ENCODE measurements around the gene ABHD16A. TPM values are rescaled to one million over a fixed set of nuclear protein-coding genes. Genes with fewer than 3 reads are reported as not detected.

ABHD16A gene
- total RNA-seq, 1 donor from 2014 or later, result 96.9 TPM

GRCh38 chr6:31717499-31718222, 14.5 kb upstream of the ABHD16A start:
- Mint-ChIP-seq H3K4me3 (ENCODE audit: low read depth) (no peak overlapping the region), H3K9me3 (ENCODE audit: low read depth) (no peaks in the 10 kb centered on the region), H3K4me1 (ENCODE audit: low read depth) (peaks cover 30% of the 10 kb centered on the region), H3K27me3 (peaks cover 5% of the 10 kb centered on the region), H3K36me3 (ENCODE audit: insufficient read depth) (no peaks in the 10 kb centered on the region), H3K27ac (no peak overlapping the region)
- peak; percentile 57 for TF ChIP-seq CTCF (IDR thresholded peaks at IDR 0.05; ENCODE audit: unreplicated experiment)
- peak; percentile 34 for DNase-seq (ENCODE audit: low spot score, unreplicated experiment)

- H3K27me3 Mint-ChIP-seq, result peaks cover 11% of the 10 kb centered on the region
- H3K4me1 Mint-ChIP-seq (ENCODE audit: low read depth), result peaks cover 32% of the 10 kb centered on the region
- DNase-seq (ENCODE audit: low spot score, unreplicated experiment), result no peak
- no peak for TF ChIP-seq CTCF (IDR thresholded peaks at IDR 0.05; ENCODE audit: unreplicated experiment)
- H3K9me3 Mint-ChIP-seq (ENCODE audit: low read depth), result no peaks in the 10 kb centered on the region
- H3K36me3 Mint-ChIP-seq (ENCODE audit: insufficient read depth), result no peaks in the 10 kb centered on the region
- H3K27ac Mint-ChIP-seq, result peak within 1 kb of the TSS; percentile 88
- H3K4me3 Mint-ChIP-seq (ENCODE audit: low read depth), result no peak within 1 kb of the TSS
These were observed 12.2 kb upstream of the ABHD16A start, which contains the start of gene LY6G6D for GRCh38 chr6:31715022-31715958. LY6G6D (plus strand) TSS chr6:31715348; CDS start chr6:31715356, 8 bp downstream.

- peaks cover 32% of the 10 kb centered on the region for H3K4me1 Mint-ChIP-seq (ENCODE audit: low read depth)
- no peak overlapping the region for H3K4me3 Mint-ChIP-seq (ENCODE audit: low read depth)
These were observed 11.0 kb upstream of the ABHD16A start for GRCh38 chr6:31713991-31714684.

GRCh38 chr6:31713465-31713864, 10.3 kb upstream of the ABHD16A start:
- DNase-seq (ENCODE audit: low spot score, unreplicated experiment), result no peak
- peaks cover 27% of the 10 kb centered on the region for H3K4me1 Mint-ChIP-seq (ENCODE audit: low read depth)
- TF ChIP-seq CTCF (IDR thresholded peaks at IDR 0.05; ENCODE audit: unreplicated experiment), result no peak
- H3K9me3 Mint-ChIP-seq (ENCODE audit: low read depth), result no peaks in the 10 kb centered on the region
- peaks cover 11% of the 10 kb centered on the region for H3K27me3 Mint-ChIP-seq
- H3K27ac Mint-ChIP-seq, result no peak overlapping the region
- H3K36me3 Mint-ChIP-seq (ENCODE audit: insufficient read depth), result no peaks in the 10 kb centered on the region
- H3K4me3 Mint-ChIP-seq (ENCODE audit: low read depth), result no peak overlapping the region

More at GRCh38 chr6:31713991-31714684, 11.0 kb upstream of the ABHD16A start:
- Mint-ChIP-seq H3K36me3 (ENCODE audit: insufficient read depth) (no peaks in the 10 kb centered on the region), H3K9me3 (ENCODE audit: low read depth) (no peaks in the 10 kb centered on the region), H3K27me3 (peaks cover 11% of the 10 kb centered on the region), H3K27ac (peak overlapping the region; percentile 88)
- TF ChIP-seq CTCF (IDR thresholded peaks at IDR 0.05; ENCODE audit: unreplicated experiment), result no peak
- no peak for DNase-seq (ENCODE audit: low spot score, unreplicated experiment)

- TF ChIP-seq CTCF (IDR thresholded peaks at IDR 0.05; ENCODE audit: unreplicated experiment), result no peak
- Mint-ChIP-seq H3K4me1 (ENCODE audit: low read depth) (peaks cover 16% of the 10 kb centered on the region), H3K9me3 (ENCODE audit: low read depth) (no peaks in the 10 kb centered on the region), H3K4me3 (ENCODE audit: low read depth) (no peak overlapping the region), H3K36me3 (ENCODE audit: insufficient read depth) (no peaks in the 10 kb centered on the region), H3K27me3 (peaks cover 11% of the 10 kb centered on the region), H3K27ac (no peak overlapping the region)
- no peak for DNase-seq (ENCODE audit: low spot score, unreplicated experiment)
These were observed 9.2 kb upstream of the ABHD16A start for GRCh38 chr6:31712296-31712695.
